ENCODE measurements around the gene DENR. TPM values are rescaled to one million over a fixed set of nuclear protein-coding genes. Genes with fewer than 3 reads are reported as not detected.

The DENR gene
- total and polyA plus RNA-seq, 5 donors, result 16.5 to 26.5 (median 25.7) TPM

GRCh38 chr12:122722387-122722786, 30.2 kb upstream of the DENR start:
- Histone ChIP-seq H3K9me3 (ENCODE audit: control insufficient read depth, low read length) (no peaks in the 10 kb centered on the region), H3K4me3 (ENCODE audit: low read length) (no peak overlapping the region), H3K4me1 (ENCODE audit: control insufficient read depth, insufficient read depth, low read length) (peaks cover 1% of the 10 kb centered on the region), H3K27me3 (ENCODE audit: control insufficient read depth, insufficient read depth) (no peaks in the 10 kb centered on the region), H3K27ac (ENCODE audit: low read length) (no peak overlapping the region)
- DNase-seq (no peak), ATAC-seq (no peak)
- intact Hi-C loops (cut with DNase I), result no loop called here
- 40% methylated on average over 1 of the region's 1 CpG for WGBS

GRCh38 chr12:122724641-122725243, 27.9 kb upstream of the DENR start:
- no peak overlapping the region for H3K4me3 ChIP-seq (ENCODE audit: low read length)
- H3K27ac ChIP-seq (ENCODE audit: low read length), result no peak overlapping the region
- intact Hi-C loops (cut with DNase I), result no loop called here
- H3K9me3 ChIP-seq (ENCODE audit: control insufficient read depth, low read length), result no peaks in the 10 kb centered on the region
- ATAC-seq (no peak), DNase-seq (no peak)
- H3K27me3 ChIP-seq (ENCODE audit: control insufficient read depth, insufficient read depth), result no peaks in the 10 kb centered on the region
- WGBS, result 93% methylated on average over 12 of the region's 12 CpGs
- peaks cover 1% of the 10 kb centered on the region for H3K4me1 ChIP-seq (ENCODE audit: control insufficient read depth, insufficient read depth, low read length)

GRCh38 chr12:122725452-122726079, 27.1 kb upstream of the DENR start:
- no peak overlapping the region for H3K4me3 ChIP-seq (ENCODE audit: low read length)
- H3K9me3 ChIP-seq (ENCODE audit: control insufficient read depth, low read length), result no peaks in the 10 kb centered on the region
- no peaks in the 10 kb centered on the region for H3K4me1 ChIP-seq (ENCODE audit: control insufficient read depth, insufficient read depth, low read length)
- H3K27ac ChIP-seq (ENCODE audit: low read length), result no peak overlapping the region
- DNase-seq (no peak), ATAC-seq (no peak)
- intact Hi-C loops (cut with DNase I), result no loop called here
- WGBS, result 82% methylated on average over 6 of the region's 6 CpGs
- no peaks in the 10 kb centered on the region for H3K27me3 ChIP-seq (ENCODE audit: control insufficient read depth, insufficient read depth)

GRCh38 chr12:122726080-122726558, 26.5 kb upstream of the DENR start:
- intact Hi-C loops (cut with DNase I), result no loop called here
- 50% methylated on average over 5 of the region's 5 CpGs for WGBS
- ATAC-seq, result no peak

GRCh38 chr12:122729583-122730214, 22.9 kb upstream of the DENR start:
- no peaks in the 10 kb centered on the region for H3K9me3 ChIP-seq (ENCODE audit: control insufficient read depth, low read length)
- DNase-seq (no peak), ATAC-seq (no peak)
- WGBS, result 90% methylated on average over 27 of the region's 27 CpGs
- H3K4me1 ChIP-seq (ENCODE audit: control insufficient read depth, insufficient read depth, low read length), result no peaks in the 10 kb centered on the region
- no peak overlapping the region for H3K27ac ChIP-seq (ENCODE audit: low read length)
- no peak overlapping the region for H3K4me3 ChIP-seq (ENCODE audit: low read length)
- H3K27me3 ChIP-seq (ENCODE audit: control insufficient read depth, insufficient read depth), result no peaks in the 10 kb centered on the region
- intact Hi-C loops (cut with DNase I), result no loop called here

More at GRCh38 chr12:122726080-122726558, 26.5 kb upstream of the DENR start:
- Histone ChIP-seq H3K27me3 (ENCODE audit: control insufficient read depth, insufficient read depth) (no peaks in the 10 kb centered on the region), H3K27ac (ENCODE audit: low read length) (no peak overlapping the region), H3K9me3 (ENCODE audit: control insufficient read depth, low read length) (no peaks in the 10 kb centered on the region), H3K4me3 (ENCODE audit: low read length) (no peak overlapping the region), H3K4me1 (ENCODE audit: control insufficient read depth, insufficient read depth, low read length) (no peaks in the 10 kb centered on the region)
- no peak for DNase-seq

- Histone ChIP-seq H3K27ac (ENCODE audit: low read length) (no peak within 1 kb of the TSS), H3K4me1 (ENCODE audit: control insufficient read depth, insufficient read depth, low read length) (no peaks in the 10 kb centered on the region), H3K27me3 (ENCODE audit: control insufficient read depth, insufficient read depth) (no peaks in the 10 kb centered on the region), H3K4me3 (ENCODE audit: low read length) (peak within 1 kb of the TSS; percentile 35), H3K9me3 (ENCODE audit: control insufficient read depth, low read length) (no peaks in the 10 kb centered on the region)
- 60% methylated on average over 32 of the region's 32 CpGs for WGBS
- peak in 1 of 2 donors; percentile 32 for ATAC-seq
- intact Hi-C loops (cut with DNase I), result no loop called here
- peak in 2 of 3 donors; percentile 25 to 49 for DNase-seq
Observed at GRCh38 chr12:122730215-122731014, 22.2 kb upstream of the DENR start, which contains the start of gene HCAR1. HCAR1 (minus strand) TSS chr12:122730844; CDS start chr12:122730339, 505 bp downstream.

GRCh38 chr12:122732170-122732569, 20.5 kb upstream of the DENR start:
- 78% methylated on average over 3 of the region's 3 CpGs for WGBS
- Histone ChIP-seq H3K4me3 (ENCODE audit: low read length) (no peak overlapping the region), H3K4me1 (ENCODE audit: control insufficient read depth, insufficient read depth, low read length) (no peaks in the 10 kb centered on the region), H3K27me3 (ENCODE audit: control insufficient read depth, insufficient read depth) (no peaks in the 10 kb centered on the region), H3K27ac (ENCODE audit: low read length) (no peak overlapping the region), H3K9me3 (ENCODE audit: control insufficient read depth, low read length) (no peaks in the 10 kb centered on the region)
- intact Hi-C loops (cut with DNase I), result no loop called here
- DNase-seq (no peak), ATAC-seq (no peak)

GRCh38 chr12:122732611-122733010, 20.0 kb upstream of the DENR start:
- H3K4me3 ChIP-seq (ENCODE audit: low read length), result no peak overlapping the region
- ATAC-seq, result no peak

GRCh38 chr12:122738571-122738970, 14.1 kb upstream of the DENR start:
- no peak overlapping the region for H3K27ac ChIP-seq (ENCODE audit: low read length)
- no peak overlapping the region for H3K4me3 ChIP-seq (ENCODE audit: low read length)
- H3K9me3 ChIP-seq (ENCODE audit: control insufficient read depth, low read length), result no peaks in the 10 kb centered on the region
- no peaks in the 10 kb centered on the region for H3K4me1 ChIP-seq (ENCODE audit: control insufficient read depth, insufficient read depth, low read length)
- 86% methylated on average over 7 of the region's 7 CpGs for WGBS
- ATAC-seq, result no peak
- intact Hi-C loops (cut with DNase I), result no loop called here
- no peak for DNase-seq
- H3K27me3 ChIP-seq (ENCODE audit: control insufficient read depth, insufficient read depth), result no peaks in the 10 kb centered on the region

More at GRCh38 chr12:122732611-122733010, 20.0 kb upstream of the DENR start:
- Histone ChIP-seq H3K27me3 (ENCODE audit: control insufficient read depth, insufficient read depth) (no peaks in the 10 kb centered on the region), H3K27ac (ENCODE audit: low read length) (no peak overlapping the region), H3K4me1 (ENCODE audit: control insufficient read depth, insufficient read depth, low read length) (no peaks in the 10 kb centered on the region), H3K9me3 (ENCODE audit: control insufficient read depth, low read length) (no peaks in the 10 kb centered on the region)
- WGBS, result 88% methylated on average over 4 of the region's 4 CpGs
- DNase-seq, result no peak
- intact Hi-C loops (cut with DNase I), result no loop called here

- ATAC-seq (no peak), DNase-seq (no peak)
- Histone ChIP-seq H3K27ac (ENCODE audit: low read length) (no peak overlapping the region), H3K4me1 (ENCODE audit: control insufficient read depth, insufficient read depth, low read length) (no peaks in the 10 kb centered on the region), H3K4me3 (ENCODE audit: low read length) (no peak overlapping the region), H3K9me3 (ENCODE audit: control insufficient read depth, low read length) (no peaks in the 10 kb centered on the region), H3K27me3 (ENCODE audit: control insufficient read depth, insufficient read depth) (no peaks in the 10 kb centered on the region)
- WGBS, result 92% methylated on average over 7 of the region's 7 CpGs
- intact Hi-C loops (cut with DNase I), result no loop called here
Observed at GRCh38 chr12:122740351-122740750, 12.3 kb upstream of the DENR start.

Data from right cardiac atrium (tissue), 5 donors.